ENCODE measurements around the gene HSPA14. TPM values are rescaled to one million over a fixed set of nuclear protein-coding genes. Genes with fewer than 3 reads are reported as not detected.

The HSPA14 gene
- polyA plus RNA-seq, 1 donor (not counting 4 experiments of a cell fraction or from before 2014, with no cell fraction given) = 29.5 TPM

GRCh38 chr10:14823966-14824365 lies 14.1 kb upstream of the HSPA14 start:
- Histone ChIP-seq H3K79me2 (ENCODE audit: control insufficient read depth, insufficient read depth, low read length) (no peaks in the 10 kb centered on the region), H3K9me1 (ENCODE audit: control insufficient read depth, extremely low read depth, insufficient read depth, low read length) (no peaks in the 10 kb centered on the region), H2AFZ (ENCODE audit: control insufficient read depth, low read length) (no peak overlapping the region), H3K4me1 (ENCODE audit: control insufficient read depth, extremely low read depth, insufficient read depth, low read length) (peaks cover 11% of the 10 kb centered on the region), H3K27ac (ENCODE audit: control insufficient read depth, insufficient read depth, low read length) (no peak overlapping the region), H3K27me3 (ENCODE audit: control insufficient read depth, extremely low read depth, insufficient read depth, low read length) (no peaks in the 10 kb centered on the region), H3K36me3 (ENCODE audit: control insufficient read depth in 2 of 2, extremely low read depth in 1 of 2, insufficient read depth in 2 of 2, low read length in 2 of 2) (no peaks in the 10 kb centered on the region), H3K4me2 (ENCODE audit: control insufficient read depth, extremely low read depth, insufficient read depth, low read depth, low read length) (no peak overlapping the region), H4K20me1 (ENCODE audit: control insufficient read depth, extremely low read depth, insufficient read depth, low read length) (no peaks in the 10 kb centered on the region), H3K4me3 (ENCODE audit: control insufficient read depth in 2 of 3, extremely low read depth in 1 of 3, insufficient read depth in 2 of 3, low read depth in 1 of 3, low read length in 3 of 3) (no peak overlapping the region), H3K9ac (ENCODE audit: control insufficient read depth, extremely low read depth, insufficient read depth, low read length) (no peak overlapping the region), H3K9me3 (ENCODE audit: control insufficient read depth, low read depth, low read length) (no peaks in the 10 kb centered on the region)
- no peak for TF ChIP-seq EZH2 (IDR thresholded peaks at IDR 0.05; ENCODE audit: low read length)
- no peak for TF ChIP-seq CTCF (optimal IDR thresholded peaks at IDR 0.05 in 1 of 3, IDR thresholded peaks at IDR 0.05 in 1 of 3, conservative IDR thresholded peaks at IDR 0.05 in 1 of 3; ENCODE audit: extremely low read depth in 1 of 3, insufficient read depth in 2 of 3, low read length in 3 of 3)
- dilution Hi-C loops (cut with MboI; ENCODE audit: extremely low pct_ligation_motif_present, low sequenced_read_pairs) = no loop called here
- FAIRE-seq = peak; percentile 9
- no peak for DNase-seq (ENCODE audit: low read depth, low spot score)

- no peak overlapping the region for H3K27ac ChIP-seq (ENCODE audit: control insufficient read depth, insufficient read depth, low read length)
- no peak overlapping the region for H3K4me2 ChIP-seq (ENCODE audit: control insufficient read depth, extremely low read depth, insufficient read depth, low read depth, low read length)
- H3K9me3 ChIP-seq (ENCODE audit: control insufficient read depth, low read depth, low read length) = no peaks in the 10 kb centered on the region
- H2AFZ ChIP-seq (ENCODE audit: control insufficient read depth, low read length) = no peak overlapping the region
- no peak overlapping the region for H3K9ac ChIP-seq (ENCODE audit: control insufficient read depth, extremely low read depth, insufficient read depth, low read length)
- DNase-seq (ENCODE audit: low read depth, low spot score) (no peak), FAIRE-seq (no peak)
- H3K4me3 ChIP-seq (ENCODE audit: control insufficient read depth in 2 of 3, extremely low read depth in 1 of 3, insufficient read depth in 2 of 3, low read depth in 1 of 3, low read length in 3 of 3) = no peak overlapping the region
- no peaks in the 10 kb centered on the region for H3K4me1 ChIP-seq (ENCODE audit: control insufficient read depth, extremely low read depth, insufficient read depth, low read length)
- no peaks in the 10 kb centered on the region for H3K27me3 ChIP-seq (ENCODE audit: control insufficient read depth, extremely low read depth, insufficient read depth, low read length)
- dilution Hi-C loops (cut with MboI; ENCODE audit: extremely low pct_ligation_motif_present, low sequenced_read_pairs) = no loop called here
- TF ChIP-seq CTCF (optimal IDR thresholded peaks at IDR 0.05 in 1 of 3, IDR thresholded peaks at IDR 0.05 in 1 of 3, conservative IDR thresholded peaks at IDR 0.05 in 1 of 3; ENCODE audit: extremely low read depth in 1 of 3, insufficient read depth in 2 of 3, low read length in 3 of 3) (no peak), EZH2 (IDR thresholded peaks at IDR 0.05; ENCODE audit: low read length) (no peak)
- H3K36me3 ChIP-seq (ENCODE audit: control insufficient read depth in 2 of 2, extremely low read depth in 1 of 2, insufficient read depth in 2 of 2, low read length in 2 of 2) = no peaks in the 10 kb centered on the region
- H3K79me2 ChIP-seq (ENCODE audit: control insufficient read depth, insufficient read depth, low read length) = no peaks in the 10 kb centered on the region
- no peaks in the 10 kb centered on the region for H3K9me1 ChIP-seq (ENCODE audit: control insufficient read depth, extremely low read depth, insufficient read depth, low read length)
- no peaks in the 10 kb centered on the region for H4K20me1 ChIP-seq (ENCODE audit: control insufficient read depth, extremely low read depth, insufficient read depth, low read length)
These were observed 11.9 kb upstream of the HSPA14 start for GRCh38 chr10:14826076-14826829.
